Measurements from ENCODE around the gene TRPM1. TPM values are rescaled to one million over a fixed set of nuclear protein-coding genes. Genes with fewer than 3 reads are reported as not detected.
A peak's percentile ranks its signal among the peaks of the same experiment; 100 is the strongest.

TRPM1 gene
- total RNA-seq, 1 experiment from 2014 or later: 109 TPM

DNA sequence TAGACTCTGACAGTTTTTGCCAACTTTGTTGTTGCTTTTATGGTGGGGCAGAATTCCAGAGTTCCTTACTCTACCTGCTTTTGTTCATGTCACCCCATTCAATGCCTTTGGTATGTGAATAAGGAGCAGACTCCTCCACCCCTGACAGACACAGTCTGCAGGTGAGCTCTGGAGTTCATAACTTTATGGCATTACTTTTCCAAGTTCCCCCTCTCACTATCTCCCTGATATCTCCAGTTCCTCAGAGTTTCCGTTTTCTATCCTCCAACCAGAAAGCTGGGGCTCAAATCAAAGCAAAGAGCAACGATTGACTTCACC lies 87.0 kb downstream of the TRPM1 start:
- in situ Hi-C loops (cut with HindIII; ENCODE audit: low pct_unique_long_range_greater_than_20kb, low sequenced_read_pairs): no loop called here
- DNase-seq (ENCODE audit: low read depth, low spot score): no peak

DNA sequence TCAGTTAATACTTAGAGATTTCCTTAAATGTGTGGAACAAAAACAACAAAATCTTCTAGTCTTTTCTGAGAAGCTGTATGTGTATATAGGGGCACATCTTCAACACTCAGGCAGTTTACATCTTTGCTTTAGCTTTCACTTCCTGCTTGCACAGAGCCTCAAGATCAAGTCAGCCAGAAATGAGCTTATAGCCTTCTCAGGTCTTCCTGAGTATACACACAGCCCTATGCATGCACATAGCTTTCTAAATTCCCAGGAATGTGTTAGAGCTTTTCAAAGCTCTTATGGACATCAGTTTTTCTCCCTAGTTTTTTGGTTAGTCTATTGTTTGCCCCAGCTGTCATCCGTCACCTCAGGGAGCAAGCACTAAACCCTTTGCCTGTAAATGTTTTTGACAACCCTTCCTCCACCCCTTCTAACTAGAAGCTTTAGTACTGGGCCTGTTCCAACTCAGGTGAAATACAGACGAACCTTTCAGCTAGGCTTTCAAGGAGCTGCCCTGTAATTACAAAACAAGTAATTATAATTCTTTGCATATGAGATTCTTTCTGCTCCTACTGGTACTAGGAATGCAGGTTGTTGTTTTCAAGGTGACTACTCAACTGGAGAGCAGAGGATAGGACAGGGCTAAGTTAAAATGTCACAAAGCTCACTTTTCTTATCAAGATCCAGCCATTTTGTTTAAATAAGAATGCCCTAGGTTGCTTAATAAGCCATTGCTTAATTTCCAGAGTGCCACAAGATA lies 87.5 kb downstream of the TRPM1 start:
- DNase-seq (ENCODE audit: low read depth, low spot score): no peak
- in situ Hi-C loops (cut with HindIII; ENCODE audit: low pct_unique_long_range_greater_than_20kb, low sequenced_read_pairs): no loop called here

DNA sequence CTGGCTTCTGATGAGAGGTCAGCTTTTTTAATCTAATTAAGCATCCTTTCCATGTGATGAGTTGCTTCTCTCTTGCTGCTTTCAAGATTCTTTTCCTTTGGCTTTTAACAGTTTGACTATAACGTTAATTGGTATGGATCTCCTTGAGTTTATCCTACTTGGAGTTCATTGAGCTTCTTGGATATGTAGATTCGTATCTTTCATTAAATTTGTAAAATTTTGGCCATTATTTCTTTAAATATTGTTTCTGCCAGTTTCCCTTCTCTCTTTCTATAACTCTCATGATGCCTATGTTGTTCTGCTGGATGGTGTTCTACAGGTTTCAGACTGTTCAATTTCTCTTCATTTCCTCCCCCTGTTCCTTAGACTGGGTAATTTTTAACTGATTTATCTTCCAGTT lies 89.1 kb downstream of the TRPM1 start:
- in situ Hi-C loops (cut with HindIII; ENCODE audit: low pct_unique_long_range_greater_than_20kb, low sequenced_read_pairs): no loop called here
- DNase-seq (ENCODE audit: low read depth, low spot score): no peak

DNA sequence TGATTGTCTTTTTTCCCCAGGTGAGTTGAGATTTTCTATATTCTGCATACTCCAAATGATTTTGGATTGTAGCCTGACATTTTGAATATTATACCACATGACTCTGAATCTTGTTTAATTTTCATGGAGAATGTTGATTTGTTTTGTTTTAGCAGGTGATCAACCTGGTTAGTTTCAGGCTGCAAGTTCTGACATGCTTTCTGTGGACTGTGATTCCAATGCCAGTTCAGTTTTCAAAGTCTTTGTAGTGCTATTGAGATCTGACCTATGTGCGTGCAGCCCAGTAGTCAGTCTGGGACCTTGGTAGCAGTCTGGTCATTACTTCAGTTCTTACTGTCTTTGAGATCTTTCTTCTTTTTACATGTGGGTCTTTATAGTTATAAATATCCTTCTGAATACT lies 91.5 kb downstream of the TRPM1 start:
- DNase-seq (ENCODE audit: low read depth, low spot score): no peak
- in situ Hi-C loops (cut with HindIII; ENCODE audit: low pct_unique_long_range_greater_than_20kb, low sequenced_read_pairs): no loop called here

DNA sequence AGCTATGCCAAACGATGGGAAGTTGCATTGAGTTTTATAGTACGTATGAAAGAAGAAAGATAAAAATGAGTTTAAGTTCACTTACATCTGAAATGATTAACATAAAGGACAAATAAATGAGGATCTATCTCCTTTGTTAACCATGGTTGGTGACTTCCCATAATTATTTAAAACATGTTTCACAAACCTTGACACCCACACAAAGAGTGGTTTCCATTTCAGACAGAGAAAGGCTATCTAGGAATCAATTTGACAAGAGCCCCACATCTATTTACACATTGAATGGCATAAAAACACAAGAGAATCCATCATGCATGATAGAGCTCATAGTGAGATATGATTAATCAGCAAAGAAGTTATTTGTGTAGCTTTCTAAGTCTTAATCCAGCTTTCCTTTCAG lies 95.9 kb downstream of the TRPM1 start:
- in situ Hi-C loops (cut with HindIII; ENCODE audit: low pct_unique_long_range_greater_than_20kb, low sequenced_read_pairs): no loop called here
- DNase-seq (ENCODE audit: low read depth, low spot score): no peak

DNA sequence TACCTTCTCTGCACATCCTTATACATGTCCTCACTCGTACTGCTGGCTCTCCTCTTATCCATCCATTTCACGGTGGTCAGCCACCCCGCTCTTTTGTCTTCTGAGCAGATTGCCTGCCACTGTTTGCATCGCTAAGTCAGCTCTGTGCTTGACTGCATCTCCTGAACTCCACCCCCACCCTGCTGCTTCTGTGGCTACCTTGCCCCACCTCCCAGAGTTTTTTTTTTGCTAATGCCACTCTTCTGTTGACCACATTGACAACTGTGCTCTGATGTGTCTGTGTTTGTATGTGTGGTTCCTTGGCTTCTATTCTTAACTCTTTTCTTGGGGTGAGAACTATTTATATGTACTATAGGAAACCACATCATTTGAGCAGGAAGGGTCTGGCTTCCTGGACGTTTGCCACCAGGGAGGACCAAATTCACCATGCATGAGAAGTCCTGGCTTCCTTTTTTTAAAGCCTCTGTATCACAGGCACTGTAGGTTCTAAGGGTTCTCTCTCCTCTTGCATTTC lies 97.2 kb downstream of the TRPM1 start:
- DNase-seq (ENCODE audit: low read depth, low spot score): no peak
- in situ Hi-C loops (cut with HindIII; ENCODE audit: low pct_unique_long_range_greater_than_20kb, low sequenced_read_pairs): no loop called here

DNA sequence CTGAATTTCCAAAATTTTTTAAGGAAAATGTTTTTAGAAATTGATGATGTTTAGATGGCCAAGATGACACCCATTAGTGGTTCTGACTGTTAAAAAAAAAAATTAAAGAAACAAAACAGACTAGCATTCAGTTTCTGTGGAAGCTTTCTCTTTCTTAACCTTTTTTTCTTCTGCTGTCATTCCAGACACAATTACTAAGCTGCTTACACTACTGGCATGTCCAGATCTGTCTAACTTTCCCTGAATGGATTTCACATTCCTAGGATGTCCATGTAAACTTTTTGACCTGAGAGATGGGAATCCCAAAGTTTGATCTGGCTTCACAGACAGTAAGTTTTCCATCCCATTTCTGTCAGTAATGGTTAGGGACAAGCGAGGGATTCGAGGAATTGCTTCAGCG lies 99.8 kb downstream of the TRPM1 start:
- DNase-seq (ENCODE audit: low read depth, low spot score): no peak
- in situ Hi-C loops (cut with HindIII; ENCODE audit: low pct_unique_long_range_greater_than_20kb, low sequenced_read_pairs): no loop called here

DNA sequence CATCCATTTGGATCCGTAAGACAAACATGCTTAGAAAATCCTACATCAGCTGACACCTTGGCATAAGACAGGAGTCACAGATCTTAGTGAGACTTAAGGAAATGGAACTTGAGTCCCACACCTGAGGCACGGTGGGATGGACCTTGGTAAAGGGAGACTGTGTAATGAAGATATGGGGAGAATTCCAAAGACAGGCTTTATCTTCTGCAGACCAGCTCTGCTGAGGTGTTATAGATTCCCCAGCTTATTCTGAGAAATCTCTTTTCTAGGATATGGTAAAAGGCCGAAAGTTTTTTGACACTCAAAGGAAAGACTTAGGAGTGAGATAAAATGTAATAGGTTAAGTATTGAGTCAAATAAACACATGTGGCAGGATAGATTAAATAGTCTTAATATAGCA lies 101.8 kb downstream of the TRPM1 start:
- in situ Hi-C loops (cut with HindIII; ENCODE audit: low pct_unique_long_range_greater_than_20kb, low sequenced_read_pairs): no loop called here
- no peak for DNase-seq (ENCODE audit: low read depth, low spot score)

DNA sequence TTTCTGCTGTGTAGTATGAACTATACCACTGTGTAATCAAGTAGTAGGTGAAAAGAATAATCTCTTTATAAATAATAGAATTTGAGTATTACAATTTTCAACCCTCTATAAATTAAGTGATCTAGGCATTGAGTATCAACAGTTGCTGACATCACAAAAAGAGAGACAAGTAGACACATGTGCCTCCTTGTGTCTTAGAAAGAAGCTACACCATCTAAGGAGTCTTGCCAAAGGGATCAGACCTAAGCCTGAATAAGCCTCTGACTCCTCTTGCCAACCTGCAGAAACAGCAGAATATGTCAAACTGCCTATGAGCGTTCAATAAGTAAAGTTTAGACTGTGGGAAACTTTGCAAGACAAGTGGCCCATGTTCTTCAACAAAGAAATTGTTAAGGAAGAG lies 104.3 kb downstream of the TRPM1 start:
- in situ Hi-C loops (cut with HindIII; ENCODE audit: low pct_unique_long_range_greater_than_20kb, low sequenced_read_pairs): no loop called here
- DNase-seq (ENCODE audit: low read depth, low spot score): peak; percentile 45

DNA sequence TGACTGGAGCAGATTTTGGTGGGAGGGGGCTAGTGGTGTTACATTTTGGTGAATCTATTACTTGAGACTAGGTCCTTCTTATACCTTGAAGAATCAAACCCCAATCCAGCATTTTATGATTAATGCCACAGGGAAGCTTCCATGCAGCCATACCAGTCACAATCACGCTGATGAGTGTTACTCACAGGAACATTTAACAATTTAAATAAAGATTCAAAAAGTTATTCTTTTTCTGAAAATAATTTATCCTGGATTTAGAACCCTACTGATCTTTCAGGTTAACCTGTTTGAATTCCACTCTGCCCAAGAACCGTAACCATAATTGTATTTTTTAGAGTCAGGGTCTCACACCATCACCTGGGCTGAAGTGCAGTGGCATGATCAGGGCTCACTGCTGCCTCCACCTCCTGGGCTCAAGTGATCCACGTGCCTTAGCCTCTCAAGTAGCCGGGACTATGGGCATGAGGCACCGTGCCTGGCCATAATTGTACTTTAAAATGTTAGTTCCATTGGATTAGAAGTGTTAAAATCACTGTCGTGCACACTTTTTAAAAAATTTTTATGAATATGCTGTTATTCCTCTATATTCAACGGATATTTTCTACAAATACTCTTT lies 109.2 kb downstream of the TRPM1 start:
- in situ Hi-C loops (cut with HindIII; ENCODE audit: low pct_unique_long_range_greater_than_20kb, low sequenced_read_pairs): no loop called here
- DNase-seq (ENCODE audit: low read depth, low spot score): peak; percentile 25

DNA sequence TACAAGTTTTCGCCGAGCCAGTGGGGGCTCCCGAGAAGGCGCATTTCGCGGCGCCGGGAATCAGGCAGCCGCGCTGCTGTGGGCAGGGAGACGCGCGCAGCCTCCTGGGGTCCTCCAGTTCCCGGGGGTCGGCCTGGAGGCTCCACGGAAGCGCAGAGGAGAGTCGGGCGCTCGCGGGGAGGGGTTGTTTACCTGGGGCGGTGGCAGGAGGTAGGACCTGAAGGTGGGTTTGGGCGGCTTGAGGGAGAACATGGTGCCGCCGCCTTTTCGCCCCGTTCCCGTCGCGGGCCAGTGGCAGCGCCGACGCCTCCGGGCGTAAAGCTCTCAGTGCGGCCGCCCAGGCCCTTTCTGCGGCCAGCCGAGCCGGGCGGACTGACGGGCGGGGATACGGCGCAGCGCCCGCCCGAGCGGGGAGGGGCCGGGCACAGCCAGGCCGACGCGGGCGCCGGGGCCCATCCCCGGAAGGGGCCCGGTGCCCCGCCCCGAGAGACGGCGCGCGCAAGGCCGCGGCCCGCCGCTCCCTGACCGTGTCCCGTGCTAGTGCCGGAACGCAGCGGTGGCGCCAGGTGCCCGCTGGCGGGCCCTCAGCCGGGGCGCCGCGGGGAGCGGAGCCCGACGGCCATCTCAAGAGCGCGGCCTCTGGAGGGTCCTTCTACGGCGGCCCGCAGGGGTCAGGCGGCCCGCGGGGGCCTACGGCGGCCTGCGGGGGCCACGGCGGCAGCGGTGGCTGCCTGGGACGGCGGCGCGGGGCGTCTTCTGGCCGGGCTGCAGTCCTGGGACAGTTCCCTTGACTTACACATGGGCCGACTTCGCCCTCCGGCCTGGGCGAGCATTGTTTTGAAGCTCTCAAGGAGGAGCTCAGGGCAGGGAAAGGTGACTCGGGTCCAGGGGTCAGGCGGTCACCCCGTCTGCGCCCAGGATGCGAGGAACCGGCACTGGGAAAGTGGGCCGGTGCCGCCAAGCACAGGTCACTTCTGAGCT lies 110.0 kb downstream of the TRPM1 start, which contains the start of gene MTMR10:
TSS of gene MTMR10 (minus strand) at position 374 of the 981 bp plus-strand sequence. CDS start at position 252, 122 bp downstream.
- in situ Hi-C loops (cut with HindIII; ENCODE audit: low pct_unique_long_range_greater_than_20kb, low sequenced_read_pairs): no loop called here
- DNase-seq (ENCODE audit: low read depth, low spot score): peak; percentile 78

DNA sequence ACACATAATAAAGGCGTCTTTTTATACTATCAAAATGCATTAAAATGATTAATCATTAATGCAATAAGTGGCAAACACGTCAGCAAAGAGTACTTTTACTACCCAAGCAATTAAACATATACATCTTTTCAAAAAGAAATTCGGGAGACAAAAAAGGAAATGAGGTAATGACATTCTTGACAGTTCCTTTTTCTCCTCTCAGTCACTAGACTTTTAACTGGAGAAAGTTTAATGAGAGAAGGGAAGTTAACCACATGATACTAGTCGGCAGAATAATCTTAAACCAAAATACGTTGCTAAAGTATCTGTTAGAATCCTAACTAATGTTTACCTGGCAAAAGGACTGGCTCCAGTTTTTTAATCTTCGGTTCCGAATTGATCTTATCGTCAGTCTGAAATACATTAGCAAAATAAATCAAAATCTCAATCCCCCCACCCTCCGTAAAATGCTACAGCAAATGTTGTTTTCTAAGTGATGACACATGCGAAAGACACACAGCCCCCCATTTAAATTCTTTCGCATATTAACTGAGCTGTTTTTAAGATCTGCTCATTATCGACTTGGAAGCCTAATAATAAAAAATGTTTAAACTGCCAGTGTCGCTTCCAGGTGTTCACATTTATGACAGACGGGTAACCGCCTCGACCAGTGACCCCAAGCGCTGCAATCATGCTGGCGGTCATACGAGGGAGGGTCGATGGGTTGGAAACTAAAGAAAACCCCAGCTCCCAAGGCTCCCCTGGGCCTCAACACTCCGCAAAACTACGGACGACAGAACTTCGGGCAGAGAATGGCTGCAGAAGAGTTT lies 110.9 kb downstream of the TRPM1 start:
- no peak for DNase-seq (ENCODE audit: low read depth, low spot score)
- in situ Hi-C loops (cut with HindIII; ENCODE audit: low pct_unique_long_range_greater_than_20kb, low sequenced_read_pairs): no loop called here

DNA sequence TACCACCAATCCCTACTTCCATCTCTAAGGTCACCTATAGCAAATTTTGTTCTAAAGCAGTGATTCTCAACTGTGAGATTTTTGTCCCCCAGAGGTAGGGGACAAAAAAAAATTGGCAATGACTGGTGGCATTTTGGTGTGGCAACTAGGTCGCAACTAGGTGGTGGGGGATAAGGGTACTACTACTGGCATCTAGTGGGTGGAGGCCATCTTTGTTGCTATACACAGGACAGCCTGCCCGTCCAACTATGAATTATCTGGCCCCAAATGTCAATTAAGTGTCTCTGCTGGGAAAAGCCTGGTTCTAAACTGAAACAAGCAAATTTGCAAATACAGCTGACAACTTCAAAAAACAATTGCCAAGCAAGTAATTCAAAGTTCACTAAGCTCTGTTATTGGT lies 111.5 kb downstream of the TRPM1 start:
- in situ Hi-C loops (cut with HindIII; ENCODE audit: low pct_unique_long_range_greater_than_20kb, low sequenced_read_pairs): no loop called here
- peak; percentile 52 for DNase-seq (ENCODE audit: low read depth, low spot score)

DNA sequence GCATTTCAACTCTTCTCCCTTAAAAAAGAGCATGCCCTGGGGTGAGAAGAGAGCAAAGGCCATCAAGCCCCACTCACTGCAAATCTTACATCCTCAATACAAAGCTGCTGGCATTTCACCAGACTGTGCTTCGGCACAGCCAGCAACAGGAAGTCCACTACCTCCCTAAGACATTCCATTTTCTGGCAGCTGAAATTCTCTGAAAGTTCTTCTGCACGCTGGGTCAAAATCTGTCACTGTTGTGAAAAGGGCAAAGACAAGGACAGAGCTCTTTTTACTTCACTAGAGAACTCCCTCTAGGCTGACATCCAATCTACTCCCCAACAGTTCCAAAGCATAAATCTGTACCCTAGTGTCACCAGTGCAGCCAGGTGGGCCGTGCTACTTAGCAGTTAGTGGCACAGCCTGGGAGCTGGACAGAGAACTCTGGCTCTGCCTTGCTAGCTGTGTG lies 116.4 kb downstream of the TRPM1 start:
- in situ Hi-C loops (cut with HindIII; ENCODE audit: low pct_unique_long_range_greater_than_20kb, low sequenced_read_pairs): no loop called here

DNA sequence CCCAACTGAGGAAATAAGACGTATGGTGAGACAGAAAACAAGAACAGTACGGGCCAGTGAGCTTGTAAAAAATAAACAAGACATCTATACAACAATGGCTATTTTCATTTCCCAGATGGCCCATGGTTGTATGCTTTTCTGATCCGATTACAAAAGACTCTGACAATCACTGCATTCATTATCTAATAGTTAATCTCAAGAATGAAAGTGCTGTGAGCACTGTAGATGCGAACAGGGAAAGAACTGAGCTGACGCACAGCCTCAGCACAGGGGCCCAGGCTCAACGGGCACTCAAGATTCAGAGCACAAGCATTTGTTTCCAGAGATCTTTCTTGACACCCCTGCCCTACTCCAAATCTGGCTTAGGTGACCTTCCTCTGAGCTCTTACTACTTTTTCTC lies 117.0 kb downstream of the TRPM1 start:
- peak; percentile 87 for DNase-seq (ENCODE audit: low read depth, low spot score)
- in situ Hi-C loops (cut with HindIII; ENCODE audit: low pct_unique_long_range_greater_than_20kb, low sequenced_read_pairs): no loop called here

More for the DNA sequence above, 116.4 kb downstream of the TRPM1 start:
- peak; percentile 43 for DNase-seq (ENCODE audit: low read depth, low spot score)

DNA sequence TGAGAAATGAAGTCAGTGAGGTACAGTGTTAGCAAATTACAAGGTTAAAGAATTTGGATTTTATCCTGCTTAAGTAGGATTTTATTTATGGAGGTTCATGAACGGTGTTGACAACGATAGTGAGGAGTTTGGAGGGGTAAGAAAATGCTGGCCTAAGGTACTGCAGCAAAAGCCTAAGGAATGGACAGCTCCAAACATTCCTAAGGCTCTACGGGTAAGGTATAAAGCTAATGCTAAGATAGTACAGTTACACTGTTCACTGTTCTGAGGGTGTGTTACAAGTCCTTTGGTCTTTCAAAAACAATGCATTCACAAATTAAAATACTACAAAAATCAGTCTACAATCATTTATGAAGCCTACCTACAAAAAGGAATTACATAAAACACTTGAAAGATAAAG lies 117.4 kb downstream of the TRPM1 start:
- peak; percentile 23 for DNase-seq (ENCODE audit: low read depth, low spot score)
- in situ Hi-C loops (cut with HindIII; ENCODE audit: low pct_unique_long_range_greater_than_20kb, low sequenced_read_pairs): no loop called here

DNA sequence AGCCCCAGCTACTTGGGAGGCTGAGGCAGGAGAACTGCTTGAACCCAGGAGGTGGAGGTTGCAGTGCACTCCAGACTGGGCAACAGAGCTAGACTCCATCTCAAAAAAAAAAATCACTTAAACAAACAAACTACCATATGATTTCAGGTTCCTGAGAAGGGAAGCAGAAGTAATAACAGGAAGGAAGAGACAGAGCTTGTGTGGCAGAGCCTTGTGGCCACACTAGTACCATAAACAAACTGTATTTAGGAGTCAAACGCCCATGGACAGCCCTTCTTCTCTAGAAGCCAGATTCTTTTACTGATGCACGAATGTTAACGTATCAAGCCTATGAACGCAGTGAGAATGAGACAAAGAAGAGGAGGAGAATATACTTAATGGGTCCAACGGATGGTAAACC lies 122.1 kb downstream of the TRPM1 start:
- DNase-seq (ENCODE audit: low read depth, low spot score): no peak
- in situ Hi-C loops (cut with HindIII; ENCODE audit: low pct_unique_long_range_greater_than_20kb, low sequenced_read_pairs): no loop called here

Data from SK-MEL-5 (cell line).